Spleen (tissue), 11 donors: ENCODE results near the gene ATG101. TPM values are rescaled to one million over a fixed set of nuclear protein-coding genes. Genes with fewer than 3 reads are reported as not detected.

Source experiments
- DNase-seq: peaks from one replicate; pipeline ENCODE4 v3.0.0-alpha.2; 2020
- H3K27ac ChIP-seq, 8 donors: fragments of 200-600 bp; sonication (generic) in 7 of 8; 1 replicate in 4 of 8; 2 replicates in 4 of 8; pipeline versions ENCODE4 v1.5.0 to v1.8.0; 2016 to 2021; ENCODE audit warnings: inconsistent platforms in 4 of 8, mild to moderate bottlenecking in 4 of 8, moderate library complexity in 1 of 8
- H3K27me3 ChIP-seq, 7 donors: fragments of 200-600 bp; sonication (generic) in 6 of 7; replicated peaks in 1 of 7; 1 replicate in 4 of 7; 2 replicates in 3 of 7; pipeline versions ENCODE4 v1.5.0 to v1.8.0; 2016 to 2021; ENCODE audit warnings: inconsistent platforms in 3 of 7, mild to moderate bottlenecking in 1 of 7
- H3K36me3 ChIP-seq, 6 donors: fragments of 200-600 bp; sonication (generic) in 5 of 6; 1 replicate in 4 of 6; 2 replicates in 2 of 6; pipeline versions ENCODE4 v1.5.0 to v1.8.0; 2016 to 2021; ENCODE audit warnings: inconsistent platforms in 2 of 6
- H3K4me1 ChIP-seq, 6 donors: fragments of 200-600 bp; sonication (generic) in 5 of 6; 1 replicate in 3 of 6; 2 replicates in 3 of 6; pipeline versions ENCODE4 v1.5.0 to v1.8.0; 2016 to 2021; ENCODE audit warnings: inconsistent platforms in 3 of 6
- H3K4me3 ChIP-seq, 8 donors: fragments of 200-600 bp; sonication (generic) in 7 of 8; 1 replicate in 4 of 8; 2 replicates in 4 of 8; pipeline versions ENCODE4 v1.5.0 to v1.8.0; 2016 to 2021; ENCODE audit warnings: inconsistent platforms in 4 of 8, mild to moderate bottlenecking in 4 of 8, moderate library complexity in 2 of 8
- H3K9me3 ChIP-seq, 8 donors: fragments of 200-600 bp; sonication (generic) in 7 of 8; 1 replicate in 4 of 8; 2 replicates in 4 of 8; pipeline versions ENCODE4 v1.5.0 to v1.8.0; 2016 to 2021; ENCODE audit warnings: inconsistent platforms in 4 of 8
- POLR2A ChIP-seq, 3 donors: fragments of 450-650 bp; IDR thresholded peaks; one replicate each; pipeline ENCODE4 v1.5.1; 2017; ENCODE audit warnings: antibody characterized with exemption in 3 of 3, mild to moderate bottlenecking in 1 of 3
- POLR2AphosphoS5 ChIP-seq, 3 donors: sonication (generic); formaldehyde crosslinking; IDR thresholded peaks; one replicate each; pipeline ENCODE4 v1.5.1; 2017; ENCODE audit warnings: antibody characterized with exemption in 3 of 3
- WGBS, 5 donors: extraction: QIAGEN DNeasy Blood & Tissue Kit in 3 of 5; methylation state at CpG; one replicate each; pipeline versions ENCODE4 v1.1.5 to v1.1.7; 2013 to 2018; 5-methylcytosine and 5-hydroxymethylcytosine counted together
- intact Hi-C: fragments of 100-400 bp; cut with DNase I; formaldehyde crosslinking; loops from one replicate; pipeline ENCODE4 v1.15.0; 2023; ENCODE audit warnings: low total_unique reads
- polyA plus RNA-seq, 3 donors: library from polyadenylated mRNA; stranded (reverse); fragments of 200-250 nt; gene quantifications; one replicate each; pipeline ENCODE4 v1.2.1, GENCODE V29; 2013
- total RNA-seq, 7 donors: library from RNA; depleted of rRNA in 3 of 7; stranded (reverse); fragments of >200 nt in 3 of 7; fragmentation: NEBNext Ultra II Directional in 4 of 7; extraction: Animal tissue kit (Norgen Biotek cat#: 25700) in 4 of 7; gene quantifications; one replicate each; pipeline versions ENCODE4 v1.1.0 to v1.2.1, GENCODE V29; 2016 to 2021
- TF ChIP-seq, protein P1 (sequence below), 11 experiments: fragments of 200-600 bp in 7 of 11; fragments of 450-650 bp in 4 of 11; sonication (generic) in 4 of 11; IDR thresholded peaks in 8 of 11; conservative IDR thresholded peaks in 3 of 11; 1 replicate in 7 of 11; 2 replicates in 4 of 11; pipeline versions ENCODE4 v1.4.0 to v1.8.0; 2016 to 2021; ENCODE audit warnings: antibody characterized with exemption in 11 of 11, inconsistent platforms in 4 of 11, mild to moderate bottlenecking in 1 of 11
- donor health status: healthy with polysubstance abuse.
- donor health status: DM: no; HTN: no; CAD: no; lungs with moderate emphysema.
- donor health status: DM: no; HTN: no; CAD: no.
- donor health status: Bipolar disorder and iron deficiency.
- donor health status: healthy.
- donor health status: DM: no; HTN: no; CAD: no.
- donor health status: DM: yes; HTN: yes; CAD: no.

Gene ATG101
- total and polyA plus RNA-seq, 10 donors, result 23.5 to 81.1 (median 33.5) TPM

DNA sequence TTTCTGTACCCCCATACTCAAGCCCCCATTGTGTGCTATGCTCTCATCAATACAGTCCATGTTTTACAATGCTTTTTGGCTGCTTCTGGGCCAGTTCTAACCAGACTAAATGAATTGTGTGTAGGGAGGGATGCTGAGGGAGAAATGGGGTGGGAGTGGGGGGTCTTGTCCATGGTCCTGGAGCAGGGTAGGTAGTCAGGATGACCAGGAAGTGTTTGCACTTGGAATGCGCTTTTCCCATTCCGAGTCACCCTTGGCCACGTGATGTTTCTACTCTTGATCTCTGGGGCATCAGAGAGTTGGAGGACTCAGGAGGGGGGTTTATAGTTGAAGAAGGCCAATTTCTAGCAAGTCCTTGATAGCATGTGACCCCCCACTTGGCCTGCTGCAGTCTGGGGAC lies 8.5 kb downstream of the ATG101 start:
- DNase-seq, result no peak

DNA sequence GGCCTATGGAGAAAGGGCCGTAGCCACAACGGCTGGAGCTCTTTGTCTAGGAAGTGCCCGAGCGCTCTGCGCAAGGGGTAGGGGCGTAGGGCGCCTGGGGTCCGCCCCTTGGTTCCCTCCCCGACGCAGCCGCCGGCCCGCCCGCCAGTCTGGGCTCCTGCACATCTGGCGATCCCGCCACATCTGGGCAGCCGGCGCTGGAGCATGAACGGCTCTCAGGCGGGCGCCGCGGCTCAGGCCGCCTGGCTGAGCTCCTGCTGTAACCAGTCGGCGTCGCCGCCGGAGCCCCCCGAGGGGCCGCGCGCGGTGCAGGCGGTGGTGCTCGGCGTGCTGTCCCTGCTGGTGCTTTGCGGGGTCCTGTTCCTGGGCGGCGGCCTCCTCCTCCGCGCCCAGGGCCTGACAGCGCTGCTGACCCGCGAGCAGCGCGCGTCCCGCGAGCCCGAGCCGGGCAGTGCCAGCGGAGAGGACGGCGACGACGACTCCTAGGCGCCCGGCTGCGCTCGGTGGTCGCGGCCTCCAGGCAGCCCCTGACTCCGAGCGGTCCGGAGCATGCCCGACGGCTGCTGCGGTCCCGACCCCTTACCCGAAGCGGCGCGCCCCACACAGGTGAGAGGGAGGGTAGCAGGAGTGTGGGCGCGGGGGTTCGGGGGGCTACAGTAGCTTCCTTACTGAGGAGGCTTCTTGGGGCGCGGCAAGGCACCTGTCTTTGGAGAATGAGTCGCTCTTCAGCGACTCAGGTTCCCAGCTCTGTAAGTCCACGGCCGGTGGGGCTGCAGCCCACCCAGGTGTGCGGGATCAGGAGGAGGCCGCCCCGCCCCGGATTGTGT lies 10.0 kb downstream of the ATG101 start, which contains the start of gene SMIM41:
SMIM41 (plus strand) TSS at position 129 of the 827 bp plus-strand sequence; CDS start at position 205, 76 bp downstream.
- no peaks in the 10 kb centered on the region for H3K9me3 ChIP-seq
- TF ChIP-seq, protein P1, sequence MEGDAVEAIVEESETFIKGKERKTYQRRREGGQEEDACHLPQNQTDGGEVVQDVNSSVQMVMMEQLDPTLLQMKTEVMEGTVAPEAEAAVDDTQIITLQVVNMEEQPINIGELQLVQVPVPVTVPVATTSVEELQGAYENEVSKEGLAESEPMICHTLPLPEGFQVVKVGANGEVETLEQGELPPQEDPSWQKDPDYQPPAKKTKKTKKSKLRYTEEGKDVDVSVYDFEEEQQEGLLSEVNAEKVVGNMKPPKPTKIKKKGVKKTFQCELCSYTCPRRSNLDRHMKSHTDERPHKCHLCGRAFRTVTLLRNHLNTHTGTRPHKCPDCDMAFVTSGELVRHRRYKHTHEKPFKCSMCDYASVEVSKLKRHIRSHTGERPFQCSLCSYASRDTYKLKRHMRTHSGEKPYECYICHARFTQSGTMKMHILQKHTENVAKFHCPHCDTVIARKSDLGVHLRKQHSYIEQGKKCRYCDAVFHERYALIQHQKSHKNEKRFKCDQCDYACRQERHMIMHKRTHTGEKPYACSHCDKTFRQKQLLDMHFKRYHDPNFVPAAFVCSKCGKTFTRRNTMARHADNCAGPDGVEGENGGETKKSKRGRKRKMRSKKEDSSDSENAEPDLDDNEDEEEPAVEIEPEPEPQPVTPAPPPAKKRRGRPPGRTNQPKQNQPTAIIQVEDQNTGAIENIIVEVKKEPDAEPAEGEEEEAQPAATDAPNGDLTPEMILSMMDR (IDR thresholded peaks at IDR 0.05 in 8 of 11, conservative IDR thresholded peaks at IDR 0.05 in 3 of 11), result no peak
- no peak for TF ChIP-seq POLR2A (IDR thresholded peaks at IDR 0.05)
- TF ChIP-seq POLR2AphosphoS5 (IDR thresholded peaks at IDR 0.05), result peak in 2 of 3 donors; percentile 61 to 71
- peak within 1 kb of the TSS in 7 of 8 donors; percentile 78 to 88 (median 79) for H3K27ac ChIP-seq
- H3K4me1 ChIP-seq, result peaks cover 28 to 67% (median 48%) of the 10 kb centered on the region in 6 donors
- intact Hi-C loops, result no loop called here
- H3K27me3 ChIP-seq, result no peaks in the 10 kb centered on the region
- WGBS, 5 donors, result 77 to 93% (median 85%) methylated on average over 31 to 87 of the region's 87 CpGs
- H3K36me3 ChIP-seq, result peaks cover 0 to 56% (median 31%) of the 10 kb centered on the region in 6 donors
- peak within 1 kb of the TSS in 6 of 8 donors; percentile 3 to 58 (median 20) for H3K4me3 ChIP-seq
- DNase-seq, result no peak

More for the DNA sequence above, 8.5 kb downstream of the ATG101 start:
- no peaks in the 10 kb centered on the region for H3K9me3 ChIP-seq
- peaks cover 0 to 71% (median 42%) of the 10 kb centered on the region in 6 donors for H3K36me3 ChIP-seq
- H3K4me3 ChIP-seq, result no peak overlapping the region
- WGBS, 5 donors, result 90 to 95% (median 93%) methylated on average over 3 of the region's 3 CpGs
- intact Hi-C loops, result no loop called here
- H3K27me3 ChIP-seq, result no peaks in the 10 kb centered on the region
- H3K27ac ChIP-seq, result no peak overlapping the region
- H3K4me1 ChIP-seq, result peaks cover 25 to 76% (median 58%) of the 10 kb centered on the region in 6 donors
- TF ChIP-seq POLR2A (IDR thresholded peaks at IDR 0.05) (no peak), POLR2AphosphoS5 (IDR thresholded peaks at IDR 0.05) (no peak)
- TF ChIP-seq, protein P1 (IDR thresholded peaks at IDR 0.05 in 8 of 11, conservative IDR thresholded peaks at IDR 0.05 in 3 of 11), result no peak

DNA sequence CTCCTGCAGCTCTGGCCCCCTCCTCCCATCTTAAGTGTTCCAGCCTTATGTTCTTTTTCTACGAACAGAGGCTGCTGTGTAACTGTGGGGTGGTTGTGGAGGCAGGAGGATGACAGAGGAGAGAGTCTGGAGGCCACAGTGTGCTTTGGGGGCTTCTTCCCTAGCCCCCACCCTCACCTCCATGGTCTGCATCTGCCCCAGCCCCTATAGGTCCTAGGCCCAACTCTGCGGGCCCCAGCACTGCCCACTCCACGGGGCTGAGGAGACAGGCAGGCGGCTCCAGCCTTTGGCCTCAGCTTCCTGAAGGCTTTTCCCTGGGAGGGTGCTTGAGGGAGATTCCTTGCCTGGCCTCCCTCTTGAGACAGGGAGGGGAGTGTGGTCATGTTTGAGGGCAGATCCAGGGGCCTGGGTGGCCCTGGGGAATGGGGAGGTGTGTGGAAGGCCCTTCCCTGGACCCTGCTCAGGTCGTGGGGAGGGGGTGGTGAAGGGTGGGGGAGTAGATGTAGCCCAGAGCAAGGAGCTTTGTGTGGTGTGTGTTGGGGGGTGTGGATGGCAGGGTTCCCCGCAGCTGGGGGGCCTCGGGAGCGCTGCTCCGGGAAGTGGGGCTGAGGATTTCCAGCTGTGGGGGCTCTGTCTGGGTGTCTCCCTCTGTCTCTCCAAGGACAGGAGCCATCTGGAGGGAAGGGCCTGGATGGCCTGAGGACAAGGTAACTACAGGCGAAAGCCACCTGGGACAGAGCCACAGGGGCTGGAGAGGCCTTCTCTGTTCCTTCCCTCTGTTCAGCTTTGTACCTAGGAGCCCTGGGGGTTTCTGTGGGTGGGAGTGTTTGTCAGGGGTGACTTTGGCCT lies 10.8 kb downstream of the ATG101 start:
- WGBS, 5 donors, result 54 to 84% (median 74%) methylated on average over 8 to 10 of the region's 10 CpGs

More for the DNA sequence above, 10.8 kb downstream of the ATG101 start:
- H3K9me3 ChIP-seq, result no peaks in the 10 kb centered on the region
- peak overlapping the region in 6 of 8 donors; percentile 3 to 58 (median 20) for H3K4me3 ChIP-seq
- peak overlapping the region; percentile 70 to 88 (median 79) for H3K27ac ChIP-seq
- no peak for DNase-seq
- H3K4me1 ChIP-seq, result peaks cover 28 to 59% (median 42%) of the 10 kb centered on the region in 6 donors
- peaks cover 0 to 48% (median 23%) of the 10 kb centered on the region in 6 donors for H3K36me3 ChIP-seq
- TF ChIP-seq POLR2AphosphoS5 (IDR thresholded peaks at IDR 0.05) (no peak), POLR2A (IDR thresholded peaks at IDR 0.05) (no peak)
- TF ChIP-seq, protein P1 (IDR thresholded peaks at IDR 0.05 in 8 of 11, conservative IDR thresholded peaks at IDR 0.05 in 3 of 11), result no peak
- intact Hi-C loops, result no loop called here
- no peaks in the 10 kb centered on the region for H3K27me3 ChIP-seq
